ENCODE measurements around the gene LTBP4.

GRCh38 chr19:40621966-40622772 is 21.0 kb downstream of the LTBP4 start:
- TF ChIP-seq, protein P1, sequence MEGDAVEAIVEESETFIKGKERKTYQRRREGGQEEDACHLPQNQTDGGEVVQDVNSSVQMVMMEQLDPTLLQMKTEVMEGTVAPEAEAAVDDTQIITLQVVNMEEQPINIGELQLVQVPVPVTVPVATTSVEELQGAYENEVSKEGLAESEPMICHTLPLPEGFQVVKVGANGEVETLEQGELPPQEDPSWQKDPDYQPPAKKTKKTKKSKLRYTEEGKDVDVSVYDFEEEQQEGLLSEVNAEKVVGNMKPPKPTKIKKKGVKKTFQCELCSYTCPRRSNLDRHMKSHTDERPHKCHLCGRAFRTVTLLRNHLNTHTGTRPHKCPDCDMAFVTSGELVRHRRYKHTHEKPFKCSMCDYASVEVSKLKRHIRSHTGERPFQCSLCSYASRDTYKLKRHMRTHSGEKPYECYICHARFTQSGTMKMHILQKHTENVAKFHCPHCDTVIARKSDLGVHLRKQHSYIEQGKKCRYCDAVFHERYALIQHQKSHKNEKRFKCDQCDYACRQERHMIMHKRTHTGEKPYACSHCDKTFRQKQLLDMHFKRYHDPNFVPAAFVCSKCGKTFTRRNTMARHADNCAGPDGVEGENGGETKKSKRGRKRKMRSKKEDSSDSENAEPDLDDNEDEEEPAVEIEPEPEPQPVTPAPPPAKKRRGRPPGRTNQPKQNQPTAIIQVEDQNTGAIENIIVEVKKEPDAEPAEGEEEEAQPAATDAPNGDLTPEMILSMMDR (IDR thresholded peaks at IDR 0.05; ENCODE audit: borderline replicate concordance, extremely low read depth, low read length, poor library complexity, severe bottlenecking): no peak
- no peak for TF ChIP-seq EZH2 (IDR thresholded peaks at IDR 0.05; ENCODE audit: borderline replicate concordance, low read depth, low read length, severe bottlenecking)
